NCI-H1436 (cell line): ENCODE measurements around the gene SPEN.
"Not testable (repeated sequence)": the region's sequence is repeated elsewhere in the genome, so short reads cannot be mapped to it uniquely, and the experiment has no call there.

Experiments
- DNase-seq: peaks from one replicate; lab custom pipeline; 2025; lab: John Stamatoyannopoulos, UW

Gene SPEN

DNA sequence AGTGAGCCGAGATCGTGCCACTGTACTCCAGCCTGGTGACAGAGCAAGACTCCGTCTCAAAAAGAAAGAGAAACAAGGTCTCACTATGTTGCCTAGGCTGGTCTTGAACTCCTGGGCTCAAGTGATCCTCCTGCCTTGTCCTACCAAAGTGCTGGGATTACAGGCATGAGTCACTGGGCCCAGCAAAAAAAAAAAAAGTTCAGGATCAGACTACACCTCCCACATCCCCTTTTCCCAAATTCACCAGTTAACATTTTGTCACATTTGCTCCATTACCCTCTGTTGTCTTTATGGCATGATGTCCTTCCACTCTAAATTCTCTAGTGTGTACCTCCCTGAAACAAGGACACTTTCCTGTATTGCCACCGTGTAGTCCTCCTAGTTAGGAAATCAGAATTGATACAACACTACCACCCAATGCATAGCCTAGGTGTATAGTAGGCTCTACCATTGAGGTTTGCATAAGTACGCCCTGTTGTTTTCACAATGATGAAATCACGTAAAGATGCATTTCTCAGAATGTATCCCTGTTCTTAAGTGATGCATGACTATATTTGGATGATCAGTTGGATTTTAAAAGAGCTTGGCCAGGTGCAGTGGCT is 10.7 kb downstream of the SPEN start:
- DNase-seq = no peak

DNA sequence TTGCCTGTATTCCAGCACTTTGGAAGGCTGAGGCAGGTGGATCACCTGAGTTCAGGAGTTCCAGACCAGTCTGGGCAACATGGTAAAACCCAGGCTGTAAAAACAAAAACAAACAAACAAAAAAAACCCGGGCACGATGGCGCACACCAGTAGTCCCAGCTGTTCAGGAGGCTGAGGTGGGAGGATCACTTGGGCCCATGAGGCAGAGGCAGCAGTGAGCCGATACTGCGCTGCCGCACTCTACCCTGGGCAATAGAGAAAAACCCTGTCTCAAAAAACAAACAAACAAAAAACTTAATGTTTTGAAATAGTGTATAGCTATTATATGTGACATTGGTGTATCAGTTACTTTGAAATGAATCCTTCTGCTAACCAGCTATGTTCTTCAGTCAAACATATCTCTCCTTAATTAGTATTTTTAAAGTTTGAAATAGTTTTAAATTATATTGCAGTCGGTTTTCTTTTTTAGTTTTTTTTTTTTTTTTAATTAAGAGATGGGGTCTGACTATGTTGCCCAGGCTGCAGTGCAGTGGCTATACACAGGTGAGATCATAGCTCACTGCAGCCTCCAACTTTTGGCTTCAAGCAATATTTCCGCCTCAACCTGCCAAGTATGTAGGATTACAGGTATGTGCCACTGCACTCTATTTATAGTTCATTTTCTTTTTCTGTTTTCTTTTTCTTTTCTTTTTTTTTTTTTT is 11.3 kb downstream of the SPEN start:
- DNase-seq = no peak

DNA sequence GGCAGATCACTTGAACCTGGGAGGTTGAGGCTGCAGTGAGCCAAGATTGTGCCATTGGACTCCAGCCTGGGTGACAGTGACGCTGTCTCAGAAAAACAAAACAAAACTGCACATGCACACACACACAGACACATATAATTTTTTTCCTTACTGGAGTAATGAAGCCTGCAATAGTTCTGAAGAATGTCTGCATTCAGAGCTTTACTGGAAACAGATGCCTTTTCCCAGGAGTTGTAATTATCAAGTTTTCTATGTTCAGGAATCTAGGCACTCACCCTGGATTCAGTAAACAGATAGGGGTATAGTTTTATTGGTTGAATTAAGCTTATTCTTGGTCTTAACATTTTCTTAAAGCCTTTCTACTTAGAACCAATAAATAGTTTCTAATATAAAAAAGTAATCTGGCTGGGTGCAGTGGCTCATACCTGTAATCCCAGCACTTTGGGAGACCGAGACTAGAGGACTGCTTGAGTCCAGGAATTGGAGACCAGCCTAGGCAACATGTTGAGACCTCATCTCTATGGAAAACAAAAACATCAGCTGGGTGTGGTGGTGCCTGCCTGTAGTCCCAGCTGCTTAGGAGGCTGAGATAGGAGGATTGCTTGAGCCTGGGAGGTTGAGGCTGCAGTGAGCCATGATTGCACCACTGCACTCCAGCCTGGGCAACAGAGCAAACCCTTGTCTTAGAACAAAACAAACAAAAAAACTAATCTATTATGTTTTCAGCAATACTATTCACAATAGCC is 15.8 kb downstream of the SPEN start:
- no peak for DNase-seq

DNA sequence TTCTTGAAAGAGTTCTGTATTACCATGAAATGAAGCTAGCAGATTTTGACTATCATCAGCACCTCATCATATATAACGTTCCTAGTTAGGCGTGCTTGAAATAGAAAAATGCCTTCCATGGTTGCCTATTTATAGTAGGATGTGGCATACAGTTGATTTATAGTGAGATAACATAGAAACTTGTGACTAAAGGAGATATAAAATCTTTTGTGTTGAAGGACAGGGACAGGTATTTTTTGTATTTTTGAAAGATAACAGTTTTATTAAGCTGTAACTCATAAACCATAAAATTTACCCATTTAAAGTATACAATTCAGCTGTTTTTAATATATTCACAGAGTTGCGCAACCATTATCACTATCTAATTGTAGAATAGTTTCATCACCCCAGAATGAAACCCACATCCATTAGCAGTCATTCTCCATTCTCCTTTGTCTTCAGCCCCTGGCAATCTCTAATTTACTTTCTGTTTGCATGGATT is 19.3 kb downstream of the SPEN start:
- no peak for DNase-seq

DNA sequence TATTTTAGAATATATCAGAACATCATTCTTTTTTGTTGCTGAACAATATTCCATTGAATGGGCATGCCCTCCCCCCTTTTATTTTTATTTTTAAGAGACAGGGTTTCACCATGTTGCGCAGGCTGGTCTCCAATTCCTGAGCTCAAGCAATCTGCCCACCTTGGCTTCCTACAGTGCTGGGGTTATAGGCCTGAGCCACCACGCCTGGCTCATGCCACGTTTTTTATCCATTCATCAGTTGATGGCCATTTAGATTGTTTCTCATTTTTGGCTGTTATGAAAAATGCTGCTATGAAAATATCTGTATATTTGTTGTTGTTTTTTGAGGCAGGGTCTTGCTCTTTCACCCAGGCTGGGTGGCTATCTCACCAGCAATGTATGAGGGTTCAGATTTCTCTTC is 19.8 kb downstream of the SPEN start:
- no peak for DNase-seq

DNA sequence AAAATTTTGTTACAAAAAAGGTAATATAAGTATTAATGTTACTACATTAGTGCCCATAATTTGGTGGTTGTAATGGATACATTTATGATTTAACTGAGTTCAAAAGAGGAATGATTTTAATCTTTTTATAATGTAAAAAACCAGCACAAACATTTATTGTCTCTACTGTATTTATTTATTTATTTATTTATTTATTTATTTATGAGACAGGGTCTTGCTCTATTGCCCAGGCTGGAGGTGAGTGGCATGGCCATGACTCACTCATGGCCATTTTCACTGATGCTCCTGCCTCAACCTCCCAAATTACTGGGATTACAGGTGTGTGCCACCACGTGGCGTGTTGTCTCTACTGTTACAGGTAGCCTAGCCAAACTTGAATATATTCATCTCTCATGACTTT is 21.9 kb downstream of the SPEN start:
- DNase-seq = no peak

DNA sequence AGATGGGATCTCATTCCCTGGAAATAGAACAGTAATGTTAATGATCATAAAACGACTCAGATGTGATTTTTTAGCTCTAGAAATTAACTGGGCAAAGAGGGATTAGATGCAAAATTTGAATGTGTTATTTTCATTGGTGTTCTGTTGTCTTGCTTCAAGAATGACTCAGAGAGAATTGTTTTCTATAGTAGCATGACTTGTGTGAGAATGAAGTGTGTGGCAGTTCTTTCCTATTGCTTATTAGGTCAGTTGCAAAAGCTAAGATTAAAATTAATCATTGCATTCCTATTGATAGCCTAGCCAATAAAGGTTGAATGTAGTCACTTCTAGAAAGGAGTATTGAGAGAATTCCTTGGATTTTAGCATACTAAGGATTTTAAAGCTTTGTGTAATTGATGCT is 22.9 kb downstream of the SPEN start:
- no peak for DNase-seq

DNA sequence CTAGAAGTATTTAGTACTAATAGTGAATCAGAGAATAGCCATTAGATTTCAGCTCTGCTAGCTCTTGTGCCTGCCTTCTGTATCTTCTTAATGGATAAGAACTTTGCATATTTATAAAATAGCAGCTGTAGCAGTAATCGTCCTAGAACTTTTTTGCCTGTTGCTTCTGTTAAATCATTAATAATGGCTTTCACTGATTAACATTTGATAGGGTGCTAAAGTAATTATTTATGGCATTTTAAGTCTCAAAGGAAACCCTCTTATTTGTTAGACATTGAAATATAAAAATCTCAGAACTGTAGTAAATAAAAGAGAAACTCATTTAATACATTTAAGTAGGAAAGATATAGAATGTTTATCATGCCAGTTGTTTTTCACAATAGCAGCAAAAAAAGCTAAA is 27.0 kb downstream of the SPEN start:
- DNase-seq = no peak

DNA sequence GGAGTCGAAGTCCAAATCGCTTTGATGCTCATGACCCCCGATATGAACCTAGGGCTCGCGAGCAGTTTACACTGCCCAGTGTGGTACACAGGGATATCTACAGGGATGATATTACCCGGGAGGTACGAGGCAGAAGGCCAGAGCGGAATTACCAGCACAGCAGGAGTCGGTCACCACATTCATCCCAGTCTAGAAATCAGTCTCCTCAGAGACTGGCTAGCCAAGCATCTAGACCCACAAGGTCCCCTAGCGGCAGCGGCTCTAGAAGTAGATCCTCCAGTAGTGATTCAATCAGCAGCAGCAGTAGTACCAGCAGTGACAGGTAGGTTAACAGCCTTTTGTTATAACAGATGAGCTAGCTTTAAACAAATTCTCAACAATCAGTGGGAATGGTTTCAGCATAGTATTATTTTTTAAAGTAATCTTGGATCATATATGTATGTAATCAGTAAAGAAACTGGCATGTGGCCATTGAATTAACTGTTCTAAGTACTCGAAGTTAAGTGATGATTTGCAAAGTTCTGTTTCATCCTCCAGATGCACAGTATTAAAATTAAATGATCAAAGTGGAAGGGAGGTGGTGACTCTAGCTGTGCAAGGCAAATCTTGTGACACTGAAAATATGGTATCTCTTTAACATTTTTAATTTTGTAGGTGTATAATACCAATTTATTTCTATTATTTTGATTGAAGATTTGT is 29.0 kb downstream of the SPEN start:
- DNase-seq = no peak

DNA sequence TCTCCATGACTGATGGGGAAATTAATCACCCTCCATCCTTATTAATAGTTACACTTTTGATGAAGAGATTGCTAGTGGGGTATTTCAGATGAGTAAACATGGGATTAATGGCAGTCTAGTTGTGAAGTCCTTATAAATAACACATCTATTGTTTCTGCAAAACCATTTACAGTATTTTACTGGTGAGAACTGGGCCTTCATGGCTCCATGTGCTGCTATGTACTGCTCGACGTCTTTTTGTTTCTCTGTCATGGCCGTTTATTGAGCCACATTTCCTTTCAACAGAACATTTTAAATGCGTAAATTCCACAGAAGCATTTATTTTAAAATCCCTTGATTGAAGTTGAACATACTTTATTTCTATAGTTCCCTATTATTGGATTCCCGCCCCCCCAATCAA is 34.5 kb downstream of the SPEN start:
- no peak for DNase-seq

DNA sequence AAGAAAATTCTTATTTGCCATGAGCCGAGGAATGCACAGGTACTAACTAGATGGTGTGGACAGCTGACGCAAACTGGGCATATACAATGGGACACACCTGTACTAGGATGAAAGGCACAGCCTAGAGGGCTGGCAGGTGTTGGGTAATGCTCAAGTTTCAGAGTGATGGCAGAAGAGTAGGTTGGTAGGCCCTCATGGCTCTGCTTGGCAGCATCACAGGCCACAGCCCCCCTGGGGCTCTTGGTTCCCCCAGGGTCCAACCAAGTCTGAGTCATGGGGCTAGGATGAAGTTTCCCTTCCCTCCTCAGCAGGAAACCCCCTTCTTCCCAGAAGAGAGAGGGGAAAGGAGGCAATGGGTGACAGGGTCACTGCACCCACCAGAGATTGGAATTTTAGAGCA is 35.2 kb downstream of the SPEN start:
- DNase-seq = no peak

DNA sequence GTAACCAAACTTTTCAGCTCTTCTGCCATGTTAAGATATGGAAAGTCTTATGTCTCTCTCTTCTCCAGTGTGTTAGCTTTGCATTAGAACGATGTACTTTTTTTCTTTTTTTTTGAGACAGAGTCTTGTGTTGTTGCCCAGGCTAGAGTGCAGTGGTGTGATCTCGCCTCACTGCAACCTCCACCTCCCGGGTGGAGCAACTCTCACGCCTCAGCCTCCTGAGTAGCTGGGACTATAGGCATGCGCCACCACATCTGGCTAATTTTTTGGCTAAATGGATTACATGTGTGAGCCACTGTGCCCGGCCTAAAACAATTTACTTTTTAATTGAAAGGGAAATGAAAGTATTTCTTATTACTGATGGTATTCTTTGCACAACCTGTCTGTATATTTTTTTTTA is 35.8 kb downstream of the SPEN start:
- DNase-seq = no peak

DNA sequence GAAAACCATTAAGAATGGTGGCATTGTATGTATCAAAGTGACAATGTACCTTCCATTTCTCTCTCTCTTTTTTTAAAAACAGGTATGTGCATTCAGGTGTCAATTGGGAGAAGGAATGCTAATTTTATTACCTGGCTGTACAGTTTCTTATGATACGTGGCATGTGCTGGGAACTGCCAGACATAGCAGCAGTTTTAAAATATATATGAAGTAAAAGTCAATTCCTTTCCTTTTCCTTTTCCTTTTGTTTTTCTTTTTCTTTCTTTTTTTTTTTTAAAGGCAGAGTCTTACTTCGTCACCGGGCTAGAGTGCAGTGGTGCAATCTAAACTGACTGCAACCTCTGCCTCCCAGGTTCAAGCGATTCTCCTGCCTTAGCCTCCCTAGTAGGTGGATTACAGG is 37.0 kb downstream of the SPEN start:
- DNase-seq = no peak

DNA sequence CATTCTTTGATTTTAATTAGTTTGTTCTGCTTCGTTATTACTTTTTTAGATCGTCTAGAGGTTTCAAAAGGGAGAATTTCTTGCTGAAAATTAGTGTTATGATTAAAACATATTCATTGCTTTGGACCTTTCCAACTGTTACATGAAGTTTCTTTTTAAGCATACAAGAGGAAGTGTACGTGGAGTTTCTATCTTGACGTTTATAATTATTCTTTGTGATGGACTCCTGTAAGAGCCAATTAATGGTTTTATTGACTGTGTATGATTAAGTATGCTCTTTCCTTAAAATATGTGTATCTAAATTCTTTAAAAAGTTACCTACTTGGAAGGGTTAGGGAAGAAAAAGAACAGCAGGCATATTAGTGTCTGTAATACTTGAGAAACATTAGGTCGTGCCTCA is 37.8 kb downstream of the SPEN start:
- DNase-seq = no peak

DNA sequence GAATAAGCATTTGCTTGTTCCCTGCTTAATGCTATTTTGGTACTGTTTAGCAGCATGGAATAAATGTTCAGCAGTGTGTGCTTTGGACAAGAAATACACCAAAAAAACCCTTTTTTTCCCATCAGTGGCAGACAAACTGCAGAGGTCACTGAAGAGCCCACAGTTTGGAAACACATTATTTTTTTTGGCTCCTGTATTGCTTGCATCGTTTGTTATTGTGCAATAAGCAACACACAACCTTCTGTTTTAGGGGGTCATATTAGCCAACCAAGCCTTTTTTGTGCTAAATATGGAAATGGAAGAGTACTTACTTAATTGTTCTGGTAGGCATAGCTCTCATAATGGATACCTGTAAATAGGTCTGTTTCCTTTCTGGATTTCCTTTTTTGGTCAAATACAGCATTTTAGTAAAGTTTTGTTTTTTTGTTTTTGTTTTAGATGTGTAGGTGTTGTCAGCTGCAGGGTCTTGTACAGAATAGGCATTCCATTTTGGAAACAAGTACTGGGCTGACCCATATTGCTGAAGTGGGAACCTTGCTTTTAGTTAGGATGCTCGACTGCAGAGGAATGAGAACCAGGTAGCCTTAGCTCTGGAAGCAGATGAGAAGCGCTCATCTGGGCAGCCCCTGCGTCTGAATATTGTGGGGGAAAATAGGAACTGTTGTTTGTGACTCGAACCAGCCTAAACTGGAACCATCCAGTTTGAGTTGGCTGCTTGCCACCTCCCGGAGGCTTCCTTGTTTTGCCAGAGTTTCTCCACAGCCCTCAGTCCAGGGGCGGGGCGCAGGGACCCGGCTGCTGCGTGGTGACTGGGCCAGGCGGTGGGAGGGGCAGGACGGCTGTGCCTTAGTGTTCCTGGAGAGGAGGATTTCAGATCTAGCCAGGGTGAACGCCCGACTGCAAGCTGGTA is 38.4 kb downstream of the SPEN start:
- DNase-seq = peak; percentile 5

DNA sequence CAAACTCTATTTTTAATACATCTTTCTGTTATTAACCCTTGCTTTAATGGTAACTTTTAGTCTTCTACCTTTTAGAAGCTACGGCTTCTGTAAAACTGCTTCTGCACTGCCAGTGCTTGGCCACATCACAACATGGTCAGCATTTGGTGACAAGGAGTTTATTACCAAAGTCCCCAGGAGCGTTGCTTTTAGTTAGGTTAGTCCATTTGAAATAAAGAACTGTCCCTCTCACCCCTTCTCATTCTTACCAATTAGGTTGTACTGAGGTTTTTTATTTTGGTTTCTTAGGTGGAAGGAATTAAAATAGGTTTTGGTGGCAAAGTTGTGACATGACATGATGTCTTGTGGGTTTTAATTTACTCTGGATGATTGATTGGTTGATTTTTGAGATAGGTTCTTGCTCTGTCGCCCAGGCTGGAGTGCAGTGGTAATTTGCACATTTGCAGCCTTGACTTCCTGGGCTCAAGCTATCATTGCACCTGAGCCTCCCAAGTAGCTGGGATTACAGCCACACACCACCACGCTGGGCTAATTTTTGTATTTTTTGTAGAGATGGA is 39.2 kb downstream of the SPEN start:
- DNase-seq = no peak

DNA sequence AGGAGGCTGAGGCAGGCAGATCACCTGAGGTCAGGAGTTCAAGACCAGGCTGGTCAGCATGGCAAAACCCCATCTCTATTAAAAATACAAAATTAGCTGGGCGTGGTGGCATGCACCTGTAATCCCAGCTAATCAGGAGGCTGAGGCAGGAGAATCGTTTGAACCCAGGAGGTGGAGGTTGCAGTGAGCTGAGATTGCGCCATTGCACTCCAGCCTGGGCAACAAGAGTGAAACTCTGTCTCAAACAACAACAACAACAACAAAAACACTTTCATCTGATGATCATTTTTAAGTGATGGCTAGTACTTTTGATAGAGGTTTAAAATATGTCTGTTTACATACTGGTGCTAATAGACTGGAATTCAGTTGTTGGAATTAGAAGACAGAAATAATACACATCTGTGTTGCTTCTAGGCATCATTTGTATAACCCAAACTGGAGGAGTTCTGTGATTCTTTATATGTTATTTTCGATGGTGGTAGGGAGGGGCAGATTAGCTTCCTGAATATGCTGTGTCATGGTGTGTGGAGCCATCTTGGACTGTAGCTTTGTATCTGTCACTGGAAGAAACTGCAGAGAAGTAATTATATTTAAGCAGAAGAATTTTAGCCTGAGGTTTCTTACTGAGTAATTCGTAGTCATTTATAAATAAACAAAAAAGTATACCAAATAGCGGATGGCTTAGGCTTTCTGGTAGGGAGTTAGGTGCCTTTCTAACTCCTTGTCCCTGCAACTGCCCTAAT is 45.5 kb downstream of the SPEN start:
- not testable (repeated sequence) for DNase-seq

DNA sequence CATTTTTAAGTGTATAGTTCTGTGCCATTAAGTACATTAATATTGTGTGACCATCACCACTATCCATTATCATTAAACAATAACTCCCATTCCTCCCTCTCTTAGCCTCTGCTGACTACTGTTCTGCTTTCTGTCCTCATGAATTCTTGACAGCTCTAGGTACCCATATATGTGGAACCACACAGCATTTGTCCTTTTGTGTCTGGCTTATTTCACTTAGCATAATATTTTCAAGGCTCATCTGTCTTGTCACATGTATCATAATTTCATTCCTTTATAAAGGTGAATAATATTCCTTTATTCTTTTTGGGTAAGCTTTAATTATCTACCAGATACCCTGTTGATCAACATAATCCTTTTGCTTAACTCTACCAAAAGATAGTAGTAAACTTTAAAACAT is 47.7 kb downstream of the SPEN start:
- no peak for DNase-seq

DNA sequence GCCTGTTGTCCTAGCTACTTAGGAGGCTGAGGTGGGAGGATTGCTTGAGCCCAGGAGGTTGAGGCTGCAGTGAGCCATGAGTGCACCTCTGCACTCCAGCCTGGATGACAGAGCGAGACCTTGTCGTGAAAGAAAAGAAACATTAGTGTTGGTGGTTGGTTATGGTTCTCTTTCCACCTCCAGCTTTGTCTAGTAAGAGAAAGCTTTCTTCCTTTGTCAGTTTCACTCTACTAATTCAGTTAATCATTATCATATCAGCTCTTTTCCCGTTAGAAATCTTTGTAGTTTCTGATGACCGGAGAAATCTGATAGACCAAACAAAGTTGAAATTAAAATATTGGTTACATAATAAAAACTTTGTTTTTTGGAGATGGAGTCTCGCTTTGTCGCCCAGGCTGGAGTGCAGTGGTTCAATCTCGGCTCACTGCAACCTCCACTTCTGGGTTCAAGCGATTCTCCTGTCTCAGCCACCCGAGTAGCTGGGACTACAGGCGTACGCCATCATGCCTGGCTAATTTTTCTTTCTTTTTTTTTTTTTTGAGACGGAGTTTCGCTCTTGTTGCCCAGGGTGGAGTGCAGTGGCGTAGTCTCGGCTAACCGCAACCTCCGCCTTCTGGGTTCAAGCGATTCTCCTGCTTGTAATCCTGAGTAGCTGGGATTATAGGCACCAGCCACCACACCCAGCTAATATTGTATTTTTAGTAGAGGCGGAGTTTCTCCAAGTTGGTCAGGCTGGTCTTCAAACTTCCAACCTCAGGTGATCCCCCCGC is 49.5 kb downstream of the SPEN start:
- DNase-seq = not testable (repeated sequence)

DNA sequence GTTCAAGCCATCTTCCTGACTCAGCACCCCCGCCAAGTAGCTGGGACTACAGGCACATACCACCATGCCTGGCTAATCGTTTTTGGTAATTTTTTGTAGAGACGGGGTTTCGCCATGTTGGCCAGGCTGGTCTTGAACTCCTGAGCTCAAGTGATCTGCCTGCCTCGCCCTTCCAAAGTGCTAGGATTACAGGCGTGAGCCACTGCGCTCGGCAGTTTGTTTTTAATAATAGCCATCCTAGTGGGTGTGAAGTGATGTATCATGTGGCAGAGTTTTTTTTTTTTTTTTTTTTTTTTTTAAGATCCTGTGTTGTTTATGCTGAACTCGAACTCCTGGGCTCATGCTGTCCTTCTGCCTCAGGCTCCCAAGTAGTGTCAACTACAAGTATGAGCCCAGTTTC is 51.8 kb downstream of the SPEN start:
- DNase-seq = no peak
